ENCODE results near the gene SMC3.

Gene SMC3

DNA sequence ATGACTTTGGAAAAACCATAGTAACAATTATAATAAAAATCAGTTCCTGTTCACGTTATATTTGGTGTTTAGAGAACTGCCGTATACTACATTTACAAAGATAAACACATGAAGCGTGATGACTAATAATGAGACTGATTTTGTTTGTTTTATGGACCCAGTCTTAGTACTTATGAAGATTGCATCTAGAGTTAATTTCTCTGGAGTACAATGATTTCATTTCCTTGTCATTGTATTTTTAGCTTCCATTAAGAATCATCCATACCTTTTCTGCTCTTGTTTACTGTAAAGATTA, 79.6 kb downstream of the SMC3 start:
- no peak for DNase-seq (ENCODE audit: low read depth)

DNA sequence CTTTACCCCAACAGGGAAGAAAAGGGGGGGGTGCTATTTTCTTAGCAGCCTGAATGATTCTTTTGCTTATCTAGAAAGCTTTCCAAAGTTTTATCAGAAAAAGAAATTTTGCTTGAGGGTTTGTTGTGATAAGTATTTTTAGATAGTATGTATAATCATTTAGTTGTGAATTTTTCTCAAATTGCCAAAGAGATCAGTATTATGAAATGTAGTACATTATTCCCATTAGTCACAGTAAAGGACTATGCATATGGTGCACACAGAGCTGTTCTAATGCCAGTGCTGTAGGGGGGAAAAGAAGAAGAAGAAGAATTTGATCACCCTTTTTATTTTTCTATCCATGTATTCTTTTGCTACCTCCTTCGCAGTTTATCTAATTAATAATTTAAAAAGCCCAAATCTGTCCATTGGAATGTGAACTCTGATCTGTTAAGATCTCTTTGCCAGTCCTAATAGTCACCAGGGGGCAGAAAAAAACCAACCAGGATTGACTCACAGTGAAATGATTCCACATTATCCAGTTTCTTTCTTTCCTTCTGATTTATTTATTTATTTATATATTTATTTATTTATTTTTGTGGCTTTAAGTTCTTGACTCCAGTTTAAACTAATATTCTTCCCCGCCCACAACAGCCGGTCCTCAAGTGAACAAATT, 81.3 kb downstream of the SMC3 start:
- no peak for DNase-seq (ENCODE audit: low read depth)

- no peak for DNase-seq (ENCODE audit: low read depth)
These were observed 82.1 kb downstream of the SMC3 start for GRCh38 chr10:110649347-110650264.

DNA sequence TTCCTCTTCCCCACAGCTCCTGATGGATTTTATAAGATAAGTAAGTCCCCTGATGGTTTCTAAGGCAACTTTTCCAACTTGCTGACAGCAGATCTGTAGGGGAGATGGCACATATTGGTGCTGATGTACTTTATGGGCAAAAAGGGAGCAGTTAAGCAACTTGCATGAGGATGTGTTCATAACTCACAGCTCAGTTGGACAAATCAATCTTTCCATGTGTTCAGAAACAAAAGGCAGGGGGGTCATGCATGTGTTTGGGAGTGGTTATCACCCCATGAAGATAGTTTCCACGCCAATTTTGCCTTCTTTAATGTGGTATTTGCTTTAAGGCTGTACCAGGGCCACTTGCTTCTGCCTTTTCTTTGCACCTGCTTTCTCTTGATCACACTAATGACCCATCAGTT, 82.8 kb downstream of the SMC3 start:
- no peak for DNase-seq (ENCODE audit: low read depth)

GRCh38 chr10:110651044-110651958, 83.8 kb downstream of the SMC3 start:
- no peak for DNase-seq (ENCODE audit: low read depth)

- no peak for DNase-seq (ENCODE audit: low read depth)
These were observed 85.1 kb downstream of the SMC3 start for GRCh38 chr10:110652475-110653118.

Data from activated T-helper 1 cell treated with Interleukin-2 at 50 U/mL for 16 hours (primary cell).